Fibroblast of skin of left quadriceps (primary cell): ENCODE measurements around the gene GARIN3.

ENCODE experiments used
- DNase-seq, 2 experiments: peaks; one replicate each; pipeline ENCODE4 v3.0.0-alpha.2; 2013; ENCODE audit warnings: low read depth in 2 of 2

Gene GARIN3

GRCh38 chr5:157148734-157149615 is 17.1 kb downstream of the GARIN3 start:
- peak; percentile 45 to 46 for DNase-seq

- DNase-seq: peak in 1 of 2 experiments; percentile 3
These were observed 22.7 kb downstream of the GARIN3 start for GRCh38 chr5:157143127-157143971.

- DNase-seq: peak; percentile 99
These were observed 23.5 kb downstream of the GARIN3 start, which contains the start of gene MED7 for GRCh38 chr5:157142317-157143126. TSS of gene MED7 (minus strand) at chr5:157142865. CDS start at chr5:157139431, 3,434 bp downstream.

- no peak for DNase-seq
These were observed 28.4 kb downstream of the GARIN3 start for GRCh38 chr5:157137691-157138090.

- DNase-seq: no peak
These were observed 33.8 kb downstream of the GARIN3 start for GRCh38 chr5:157132281-157132612.

GRCh38 chr5:157130925-157131324 is 35.1 kb downstream of the GARIN3 start:
- no peak for DNase-seq

- no peak for DNase-seq
These were observed 44.4 kb downstream of the GARIN3 start for GRCh38 chr5:157121709-157122108.

- DNase-seq: no peak
These were observed 46.0 kb downstream of the GARIN3 start for GRCh38 chr5:157120102-157120501.

GRCh38 chr5:157116483-157116954 is 49.5 kb downstream of the GARIN3 start:
- DNase-seq: no peak

- DNase-seq: no peak
These were observed 50.6 kb downstream of the GARIN3 start for GRCh38 chr5:157115502-157115901.

GRCh38 chr5:157115012-157115411 is 51.1 kb downstream of the GARIN3 start:
- no peak for DNase-seq

- no peak for DNase-seq
These were observed 53.1 kb downstream of the GARIN3 start for GRCh38 chr5:157113002-157113401.
